Heart left ventricle (tissue), 13 donors: ENCODE results near the gene TCF4.

Experiments used
- CTCF ChIP-seq, 12 donors: fragments of 200-600 bp; sonication (generic) in 4 of 12; IDR thresholded peaks; one replicate each; pipeline versions ENCODE4 v1.5.0 to v1.8.0; 2018 to 2022; ENCODE audit warnings: antibody characterized with exemption in 12 of 12, mild to moderate bottlenecking in 5 of 12
- POLR2A ChIP-seq, 2 donors: fragments of 450-650 bp; IDR thresholded peaks; one replicate each; pipeline ENCODE4 v1.6.1; 2017; ENCODE audit warnings: antibody characterized with exemption in 2 of 2, mild to moderate bottlenecking in 2 of 2, moderate library complexity in 2 of 2
- donor health status: ischemic (EF 13 %, LVEDD 7.1; RV severe dilation, severe dysfunction).
- donor health status: DM: no; HTN: yes; CAD: no.
- donor health status: DM: no; HTN: no; CAD: no.
- donor health status: ischemic (EF 25% LVEDD 6.9; RV normal size, moderate dysfunction).
- donor health status: ischemic (EF 25% LVEDD 5.7; RV mildly dilated, moderate dysfunction).
- donor health status: ischemic (EF 35%, LVEDD 5.7; RV mildly dilated, moderate dysfunction).
- donor health status: nonischemic (EF 11% LVEDD 7.7; RV severe dilation, severe dysfunction).
- donor health status: DM: yes; HTN: yes; CAD: no.
- donor health status: PGD.
- donor health status: ischemic (EF 29% LVEDD 5.4; RV normal size, mild dysfunction).
- donor health status: nonischemic (EF 23%, LVEDD 6.1; RV moderate dilation, normal function).

- TF ChIP-seq POLR2A (IDR thresholded peaks at IDR 0.05) (no peak), CTCF (IDR thresholded peaks at IDR 0.05) (no peak)
Observed at GRCh38 chr18:55287149-55287806, 300.7 kb downstream of the TCF4 start.
